Hepatocyte (in vitro differentiated cells): Measurements from ENCODE around the gene NXPH4. TPM values are rescaled to one million over a fixed set of nuclear protein-coding genes. Genes with fewer than 3 reads are reported as not detected.

Experiments
- DNase-seq: peaks from one replicate; pipeline ENCODE4 v3.0.0-alpha.2; 2016; ENCODE audit warnings: low spot score
- H2AFZ ChIP-seq: fragments of 200-600 bp; sonication (generic); 2 replicates; pipeline ENCODE4 v1.6.0; 2016; ENCODE audit warnings: antibody characterized with exemption, mild to moderate bottlenecking
- H3K27ac ChIP-seq: fragments of 200-600 bp; sonication (generic); 2 replicates; pipeline ENCODE4 v1.5.1; 2016; ENCODE audit warnings: mild to moderate bottlenecking
- H3K27me3 ChIP-seq: fragments of 200-600 bp; sonication (generic); 2 replicates; pipeline ENCODE4 v1.6.1; 2016
- H3K36me3 ChIP-seq: fragments of 200-600 bp; sonication (generic); replicated peaks from 2 replicates; pipeline ENCODE4 v1.5.1; 2016; ENCODE audit warnings: low read depth; ENCODE audit not compliant: insufficient read depth
- H3K4me1 ChIP-seq: fragments of 200-600 bp; sonication (generic); 2 replicates; pipeline ENCODE4 v1.5.1; 2016; ENCODE audit warnings: mild to moderate bottlenecking, moderate library complexity; ENCODE audit not compliant: insufficient read depth
- H3K4me2 ChIP-seq: fragments of 200-600 bp; sonication (generic); 2 replicates; pipeline ENCODE4 v1.6.0; 2016
- H3K4me3 ChIP-seq: fragments of 200-600 bp; sonication (generic); 2 replicates; pipeline ENCODE4 v1.5.1; 2016; ENCODE audit warnings: mild to moderate bottlenecking
- H3K79me2 ChIP-seq: fragments of 200-600 bp; sonication (generic); 2 replicates; pipeline ENCODE4 v1.6.0; 2017; ENCODE audit warnings: mild to moderate bottlenecking
- H3K9me2 ChIP-seq: fragments of 200-600 bp; sonication (generic); replicated peaks from 2 replicates; pipeline ENCODE4 v1.6.0; 2017; ENCODE audit warnings: mild to moderate bottlenecking; ENCODE audit not compliant: insufficient read depth
- H3K9me3 ChIP-seq: fragments of 200-600 bp; sonication (generic); 2 replicates; pipeline ENCODE4 v1.5.1; 2016; ENCODE audit warnings: low read depth, mild to moderate bottlenecking
- H4K20me1 ChIP-seq: fragments of 200-600 bp; sonication (generic); 2 replicates; pipeline ENCODE4 v1.6.0; 2016; ENCODE audit warnings: mild to moderate bottlenecking; ENCODE audit not compliant: insufficient read depth, poor library complexity, severe bottlenecking
- CTCF ChIP-seq: fragments of 200-600 bp; sonication (generic); IDR thresholded peaks from 2 replicates; pipeline ENCODE4 v1.5.1; 2016; ENCODE audit warnings: antibody characterized with exemption, mild to moderate bottlenecking; ENCODE audit not compliant: poor library complexity
- EZH2 ChIP-seq: fragments of 200-600 bp; sonication (generic); IDR thresholded peaks from 2 replicates; pipeline ENCODE4 v1.6.1; 2016; ENCODE audit warnings: antibody characterized with exemption, mild to moderate bottlenecking, borderline replicate concordance
- EZH2phosphoT487 ChIP-seq: fragments of 200-600 bp; sonication (generic); IDR thresholded peaks from one replicate; pipeline ENCODE4 v1.6.1; 2018; ENCODE audit warnings: antibody characterized with exemption, mild to moderate bottlenecking, low read depth, moderate library complexity; ENCODE audit not compliant: unreplicated experiment, severe bottlenecking
- WGBS: methylation state at CpG from one replicate; pipeline ENCODE4 v1.1.6; 2016; ENCODE audit warnings: low lambda C conversion rate; ENCODE audit errors: missing lambda C conversion rate; 5-methylcytosine and 5-hydroxymethylcytosine counted together
- polyA plus RNA-seq: library from polyadenylated mRNA; unstranded; fragments of >200 nt; fragmentation: Nextera tagmentation; extraction: Ambion mirVana; gene quantifications from 2 replicates; pipeline ENCODE4 v1.2.1, GENCODE V29; 2016
- total RNA-seq: library from RNA; depleted of rRNA; stranded (reverse); fragments of >200 nt; gene quantifications from 2 replicates; pipeline ENCODE4 v1.2.3, GENCODE V29; 2014

The NXPH4 gene
- total and polyA plus RNA-seq, 2 experiments from 2014 or later: 1.1 to 3.3 TPM

DNA sequence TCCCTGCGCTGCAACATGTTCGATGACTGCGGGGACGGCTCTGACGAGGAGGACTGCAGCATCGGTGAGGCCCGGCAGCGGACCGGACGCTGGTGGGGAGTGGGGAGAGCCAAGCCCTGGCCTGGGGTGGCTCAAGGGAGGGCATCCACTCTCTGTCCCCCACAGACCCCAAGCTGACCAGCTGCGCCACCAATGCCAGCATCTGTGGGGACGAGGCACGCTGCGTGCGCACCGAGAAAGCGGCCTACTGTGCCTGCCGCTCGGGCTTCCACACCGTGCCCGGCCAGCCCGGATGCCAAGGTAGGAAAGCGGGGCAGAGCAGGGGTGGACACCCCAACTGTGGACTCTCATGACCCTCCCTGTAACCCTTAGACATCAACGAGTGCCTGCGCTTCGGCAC is 11.4 kb upstream of the NXPH4 start:
- H3K4me2 ChIP-seq: no peak overlapping the region
- no peaks in the 10 kb centered on the region for H3K9me3 ChIP-seq
- no peaks in the 10 kb centered on the region for H3K4me1 ChIP-seq
- 96% methylated on average over 26 of the region's 26 CpGs for WGBS
- H3K79me2 ChIP-seq: no peaks in the 10 kb centered on the region
- H3K27ac ChIP-seq: no peak overlapping the region
- no peaks in the 10 kb centered on the region for H3K9me2 ChIP-seq
- no peak for DNase-seq
- no peak overlapping the region for H2AFZ ChIP-seq
- H3K36me3 ChIP-seq: no peaks in the 10 kb centered on the region
- H3K27me3 ChIP-seq: no peaks in the 10 kb centered on the region
- TF ChIP-seq EZH2: no peak
- no peak for TF ChIP-seq EZH2phosphoT487
- no peak for TF ChIP-seq CTCF
- no peaks in the 10 kb centered on the region for H4K20me1 ChIP-seq
- H3K4me3 ChIP-seq: no peak overlapping the region

- Histone ChIP-seq H3K79me2 (no peaks in the 10 kb centered on the region), H3K9me3 (no peaks in the 10 kb centered on the region), H3K4me3 (no peak overlapping the region), H4K20me1 (no peaks in the 10 kb centered on the region), H3K4me2 (no peak overlapping the region), H3K4me1 (no peaks in the 10 kb centered on the region), H3K27ac (no peak overlapping the region), H3K36me3 (no peaks in the 10 kb centered on the region), H2AFZ (no peak overlapping the region), H3K27me3 (no peaks in the 10 kb centered on the region), H3K9me2 (no peaks in the 10 kb centered on the region)
- TF ChIP-seq EZH2 (no peak), EZH2phosphoT487 (no peak), CTCF (no peak)
- no peak for DNase-seq
- WGBS: 95% methylated on average over 7 of the region's 7 CpGs
Measured at GRCh38 chr12:57205931-57206330, 10.7 kb upstream of the NXPH4 start.

DNA sequence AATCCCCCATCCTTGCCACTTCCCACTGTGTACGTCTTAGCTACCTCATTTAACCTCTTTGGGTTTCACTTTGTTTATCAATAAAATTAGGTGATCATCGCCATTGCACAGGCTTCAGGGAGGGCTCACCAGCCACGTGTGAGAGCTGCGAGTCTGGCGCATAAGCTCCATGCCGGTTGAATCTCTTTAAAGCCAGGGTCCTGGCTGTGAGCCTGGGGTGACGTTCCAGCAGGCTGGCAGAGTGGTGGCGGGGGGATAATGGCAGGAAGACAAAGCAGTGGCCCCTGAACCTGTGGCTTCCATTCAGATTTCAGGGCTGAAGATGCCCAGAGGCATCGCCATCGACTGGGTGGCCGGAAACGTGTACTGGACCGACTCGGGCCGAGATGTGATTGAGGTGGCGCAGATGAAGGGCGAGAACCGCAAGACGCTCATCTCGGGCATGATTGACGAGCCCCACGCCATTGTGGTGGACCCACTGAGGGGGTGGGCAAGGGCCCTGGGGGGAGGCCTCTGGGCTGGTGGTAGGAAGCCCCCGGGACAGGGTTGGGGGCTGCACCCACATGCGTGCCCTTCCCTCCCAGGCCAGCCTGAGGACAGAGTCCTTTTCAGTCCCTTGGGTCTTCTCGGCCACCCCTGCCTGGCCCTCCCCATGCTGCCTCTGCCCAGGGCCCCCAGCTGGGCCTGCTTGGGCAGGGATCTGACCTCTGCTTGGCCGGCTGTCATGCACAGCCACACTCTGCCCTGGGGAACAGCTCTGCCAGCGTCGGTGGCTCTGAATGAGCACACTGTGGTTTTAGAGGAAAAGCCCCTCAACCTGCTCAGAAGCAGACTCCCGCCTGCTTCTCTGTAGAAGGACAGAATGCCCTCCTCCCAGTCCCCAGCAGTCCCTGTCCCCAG is 8.6 kb upstream of the NXPH4 start:
- 94% methylated on average over 27 of the region's 29 CpGs for WGBS
- Histone ChIP-seq H3K4me2 (no peak overlapping the region), H3K27me3 (no peaks in the 10 kb centered on the region), H3K79me2 (no peaks in the 10 kb centered on the region), H3K4me3 (no peak overlapping the region), H3K4me1 (no peaks in the 10 kb centered on the region), H3K36me3 (no peaks in the 10 kb centered on the region), H3K9me2 (no peaks in the 10 kb centered on the region), H3K9me3 (no peaks in the 10 kb centered on the region), H3K27ac (no peak overlapping the region), H2AFZ (no peak overlapping the region), H4K20me1 (no peaks in the 10 kb centered on the region)
- TF ChIP-seq EZH2 (no peak), CTCF (no peak), EZH2phosphoT487 (no peak)
- no peak for DNase-seq
